ENCODE data around the gene NIT1.

- no peak for TF ChIP-seq EP300 (IDR thresholded peaks at IDR 0.05; ENCODE audit: low read depth in 2 of 2, low read length in 2 of 2)
- TF ChIP-seq EP300 (CRISPR knock-in tag; IDR thresholded peaks at IDR 0.05; ENCODE audit: borderline replicate concordance): no peak
- TF ChIP-seq ZMAT5 (CRISPR knock-in tag; IDR thresholded peaks at IDR 0.05; ENCODE audit: borderline replicate concordance, low read depth): no peak
- no peak for TF ChIP-seq ZBTB46 (CRISPR knock-in tag; IDR thresholded peaks at IDR 0.05; ENCODE audit: borderline replicate concordance)
- no peak for TF ChIP-seq ZNF572 (CRISPR knock-in tag; IDR thresholded peaks at IDR 0.05)
- TF ChIP-seq BCL6 (CRISPR knock-in tag; IDR thresholded peaks at IDR 0.05): no peak
- TF ChIP-seq ZFX (CRISPR knock-in tag; IDR thresholded peaks at IDR 0.05; ENCODE audit: low read depth): no peak
- no peak for TF ChIP-seq ZBTB26 (CRISPR knock-in tag; IDR thresholded peaks at IDR 0.05; ENCODE audit: borderline replicate concordance)
- no peak for TF ChIP-seq ARID5B (CRISPR knock-in tag; IDR thresholded peaks at IDR 0.05)
- no peak for TF ChIP-seq MAFK (conservative IDR thresholded peaks at IDR 0.05 in 1 of 2, IDR thresholded peaks at IDR 0.05 in 1 of 2; ENCODE audit: low read length in 2 of 2)
These were observed 35.3 kb downstream of the NIT1 start for GRCh38 chr1:161153176-161153575.
